Progenitor cell of endocrine pancreas (in vitro differentiated cells): ENCODE data around the gene DDX60. TPM values are rescaled to one million over a fixed set of nuclear protein-coding genes. Genes with fewer than 3 reads are reported as not detected.
"Not testable (repeated sequence)": the region's sequence is repeated elsewhere in the genome, so short reads cannot be mapped to it uniquely, and the experiment has no call there.

Source experiments
- DNase-seq: peaks from one replicate; pipeline ENCODE4 v3.0.0; 2021; ENCODE audit warnings: low spot score; ENCODE audit not compliant: unreplicated experiment
- H3K27ac Mint-ChIP-seq: 2 replicates; pipeline ENCODE4 v1.8.0; 2021; ENCODE audit warnings: mild to moderate bottlenecking, moderate library complexity, mixed read lengths
- H3K27me3 Mint-ChIP-seq: 2 replicates; pipeline ENCODE4 v1.8.0; 2021; ENCODE audit warnings: mixed read lengths
- H3K36me3 Mint-ChIP-seq: 2 replicates; pipeline ENCODE4 v1.8.0; 2022; ENCODE audit warnings: mixed read lengths; ENCODE audit not compliant: insufficient read depth
- H3K4me1 Mint-ChIP-seq: 2 replicates; pipeline ENCODE4 v1.8.0; 2021; ENCODE audit warnings: low read depth, mixed read lengths
- H3K4me3 Mint-ChIP-seq: 2 replicates; pipeline ENCODE4 v1.8.0; 2021; ENCODE audit warnings: low read depth, mild to moderate bottlenecking, moderate library complexity, mixed read lengths
- H3K9me3 Mint-ChIP-seq: 2 replicates; pipeline ENCODE4 v1.8.0; 2021; ENCODE audit warnings: low read depth, mixed read lengths
- CTCF ChIP-seq: fragments of 200-600 bp; sonication (generic); IDR thresholded peaks from one replicate; pipeline ENCODE4 v1.5.0; 2021; ENCODE audit warnings: antibody characterized with exemption, mild to moderate bottlenecking; ENCODE audit not compliant: unreplicated experiment
- total RNA-seq: library from RNA; stranded (reverse); gene quantifications from 2 replicates; pipeline ENCODE4 v1.2.1, GENCODE V29; 2021

The DDX60 gene
- total RNA-seq, 1 donor from 2014 or later = 0.74 TPM

- no peaks in the 10 kb centered on the region for H3K27me3 Mint-ChIP-seq
- DNase-seq = no peak
- no peaks in the 10 kb centered on the region for H3K36me3 Mint-ChIP-seq
- no peak overlapping the region for H3K4me3 Mint-ChIP-seq
- no peaks in the 10 kb centered on the region for H3K9me3 Mint-ChIP-seq
- TF ChIP-seq CTCF = no peak
- H3K27ac Mint-ChIP-seq = no peak overlapping the region
- H3K4me1 Mint-ChIP-seq = no peaks in the 10 kb centered on the region
Observed at GRCh38 chr4:168293386-168293975, 25.1 kb downstream of the DDX60 start.

- no peak for DNase-seq
- Mint-ChIP-seq H3K4me3 (no peak overlapping the region), H3K27me3 (no peaks in the 10 kb centered on the region), H3K27ac (no peak overlapping the region), H3K9me3 (no peaks in the 10 kb centered on the region), H3K4me1 (no peaks in the 10 kb centered on the region), H3K36me3 (no peaks in the 10 kb centered on the region)
- no peak for TF ChIP-seq CTCF
Observed at GRCh38 chr4:168291242-168291641, 27.3 kb downstream of the DDX60 start.

GRCh38 chr4:168285850-168286249 lies 32.7 kb downstream of the DDX60 start:
- DNase-seq = not testable (repeated sequence)

GRCh38 chr4:168279556-168279955 lies 39.0 kb downstream of the DDX60 start:
- Mint-ChIP-seq H3K27me3 (no peaks in the 10 kb centered on the region), H3K36me3 (no peaks in the 10 kb centered on the region), H3K4me3 (no peak overlapping the region), H3K9me3 (no peaks in the 10 kb centered on the region), H3K27ac (no peak overlapping the region), H3K4me1 (no peaks in the 10 kb centered on the region)
- no peak for DNase-seq
- TF ChIP-seq CTCF = no peak

More at GRCh38 chr4:168285850-168286249, 32.7 kb downstream of the DDX60 start:
- H3K36me3 Mint-ChIP-seq, H3K27ac Mint-ChIP-seq, H3K27me3 Mint-ChIP-seq, H3K4me3 Mint-ChIP-seq, H3K9me3 Mint-ChIP-seq, H3K4me1 Mint-ChIP-seq: not testable (repeated sequence)

- Mint-ChIP-seq H3K4me1 (no peaks in the 10 kb centered on the region), H3K4me3 (no peak overlapping the region), H3K9me3 (no peaks in the 10 kb centered on the region), H3K36me3 (no peaks in the 10 kb centered on the region), H3K27ac (no peak overlapping the region), H3K27me3 (no peaks in the 10 kb centered on the region)
- no peak for TF ChIP-seq CTCF
- DNase-seq = no peak
Observed at GRCh38 chr4:168275836-168276235, 42.7 kb downstream of the DDX60 start.

GRCh38 chr4:168274871-168275270 lies 43.7 kb downstream of the DDX60 start:
- no peak overlapping the region for H3K27ac Mint-ChIP-seq
- H3K4me3 Mint-ChIP-seq = no peak overlapping the region
- no peaks in the 10 kb centered on the region for H3K36me3 Mint-ChIP-seq
- TF ChIP-seq CTCF = no peak
- no peaks in the 10 kb centered on the region for H3K9me3 Mint-ChIP-seq
- DNase-seq = no peak
- peaks cover 5% of the 10 kb centered on the region for H3K4me1 Mint-ChIP-seq
- no peaks in the 10 kb centered on the region for H3K27me3 Mint-ChIP-seq
